HepG2 (cell line): Measurements from ENCODE around the gene MYH7. TPM values are rescaled to one million over a fixed set of nuclear protein-coding genes. Genes with fewer than 3 reads are reported as not detected.
A peak's percentile ranks its signal among the peaks of the same experiment; 100 is the strongest.

Experiments used
- ATF5 ChIP-seq: sonication (generic); formaldehyde crosslinking; IDR thresholded peaks from 2 replicates; pipeline ENCODE4 v1.4.0; 2020; ENCODE audit warnings: mild to moderate bottlenecking, low read depth, missing genetic modification reagents
- DNMT3B ChIP-seq: conservative IDR thresholded peaks from 2 replicates; pipeline ENCODE4 v1.6.1; 2016; ENCODE audit warnings: missing biosample characterization, control low read depth
- NR2F1 ChIP-seq, 2 experiments: fragments of 450-650 bp in 1 of 2; formaldehyde crosslinking in 1 of 2; IDR thresholded peaks; 2 replicates each; pipeline versions ENCODE4 v1.5.0 to v1.6.1; 2016 to 2020; ENCODE audit warnings: mild to moderate bottlenecking in 1 of 2, missing compliant biosample characterization in 1 of 2, missing genetic modification reagents in 1 of 2, moderate library complexity in 1 of 2
- PAX8 ChIP-seq: sonication (generic); formaldehyde crosslinking; IDR thresholded peaks from 2 replicates; pipeline ENCODE4 v1.8.0; 2022; ENCODE audit warnings: mild to moderate bottlenecking, missing genetic modification reagents, borderline replicate concordance
- RNF219 ChIP-seq: sonication (generic); formaldehyde crosslinking; IDR thresholded peaks from 2 replicates; pipeline ENCODE4 v1.5.0; 2020; ENCODE audit warnings: mild to moderate bottlenecking, missing genetic modification reagents
- SNRNP70 ChIP-seq: fragments of 200-400 bp; formaldehyde crosslinking; IDR thresholded peaks from 2 replicates; pipeline ENCODE4 v1.6.1; 2017; ENCODE audit warnings: mild to moderate bottlenecking, low read depth, low read length, moderate library complexity
- SP2 ChIP-seq: sonication (generic); formaldehyde crosslinking; IDR thresholded peaks from 2 replicates; pipeline ENCODE4 v1.5.1; 2020; ENCODE audit warnings: mild to moderate bottlenecking, missing genetic modification reagents
- SPEN ChIP-seq: sonication (generic); formaldehyde crosslinking; IDR thresholded peaks from 2 replicates; pipeline ENCODE4 v1.5.1; 2020; ENCODE audit warnings: low read depth, mild to moderate bottlenecking, missing genetic modification reagents
- ZFP36L1 ChIP-seq: sonication (generic); formaldehyde crosslinking; IDR thresholded peaks from 2 replicates; pipeline ENCODE4 v1.8.0; 2022; ENCODE audit warnings: mild to moderate bottlenecking, missing genetic modification reagents, moderate library complexity
- ZNF34 ChIP-seq: sonication (generic); formaldehyde crosslinking; IDR thresholded peaks from 2 replicates; pipeline ENCODE4 v1.4.0; 2020; ENCODE audit warnings: mild to moderate bottlenecking, missing genetic modification reagents, borderline replicate concordance
- ZNF564 ChIP-seq: sonication (generic); formaldehyde crosslinking; IDR thresholded peaks from 2 replicates; pipeline ENCODE4 v1.8.1; 2023; ENCODE audit warnings: mild to moderate bottlenecking, missing genetic modification reagents
- ZNF674 ChIP-seq: sonication (generic); formaldehyde crosslinking; IDR thresholded peaks from 2 replicates; pipeline ENCODE4 v1.5.0; 2020; ENCODE audit warnings: low read depth, mild to moderate bottlenecking, missing genetic modification reagents
- ZNF678 ChIP-seq: sonication (generic); formaldehyde crosslinking; IDR thresholded peaks from 2 replicates; pipeline ENCODE4 v1.4.0; 2020; ENCODE audit warnings: mild to moderate bottlenecking, missing genetic modification reagents
- polyA plus RNA-seq, 8 experiments: library from polyadenylated mRNA; depleted of rRNA in 3 of 8; stranded (reverse) in 7 of 8; unstranded in 1 of 8; fragments of >200 nt; fragmentation: Illumina TruSeq in 4 of 8; extraction: Trizol in 4 of 8; gene quantifications; 2 replicates each; pipeline versions ENCODE4 v1.2.1 to v1.2.3, GENCODE V29; 2011 to 2016; ENCODE audit warnings: low read depth in 4 of 8, missing spikeins in 1 of 8, mixed read lengths in 1 of 8; ENCODE audit not compliant: insufficient read depth in 1 of 8
- total RNA-seq, 5 experiments: library from RNA; depleted of rRNA; stranded (reverse); fragments of >200 nt; fragmentation: Illumina TruSeq; extraction: Trizol; gene quantifications; 2 replicates each; pipeline ENCODE4 v1.2.3, GENCODE V29; 2016; ENCODE audit warnings: low read depth in 1 of 5
- TF ChIP-seq, protein P1 (sequence below): sonication (generic); formaldehyde crosslinking; IDR thresholded peaks from 2 replicates; pipeline ENCODE4 v1.5.0; 2020; ENCODE audit warnings: mild to moderate bottlenecking, missing genetic modification reagents, borderline replicate concordance
- TF ChIP-seq, protein P2 (sequence below), 2 experiments: sonication (generic) in 1 of 2; formaldehyde crosslinking in 1 of 2; IDR thresholded peaks; 2 replicates each; pipeline versions ENCODE4 v1.4.0 to v1.6.1; 2018 to 2020; ENCODE audit warnings: missing genetic modification reagents in 2 of 2, borderline replicate concordance in 1 of 2, low read depth in 1 of 2, mild to moderate bottlenecking in 1 of 2, missing biosample characterization in 1 of 2

Gene MYH7
- total and polyA plus RNA-seq, 2 of the 13 experiments (the other 11 are each of a cell fraction or from before 2014, with no cell fraction given): 0.04 TPM; not detected in 1

GRCh38 chr14:23469906-23470403, 34.5 kb upstream of the MYH7 start (continued):
- TF ChIP-seq, protein P1, sequence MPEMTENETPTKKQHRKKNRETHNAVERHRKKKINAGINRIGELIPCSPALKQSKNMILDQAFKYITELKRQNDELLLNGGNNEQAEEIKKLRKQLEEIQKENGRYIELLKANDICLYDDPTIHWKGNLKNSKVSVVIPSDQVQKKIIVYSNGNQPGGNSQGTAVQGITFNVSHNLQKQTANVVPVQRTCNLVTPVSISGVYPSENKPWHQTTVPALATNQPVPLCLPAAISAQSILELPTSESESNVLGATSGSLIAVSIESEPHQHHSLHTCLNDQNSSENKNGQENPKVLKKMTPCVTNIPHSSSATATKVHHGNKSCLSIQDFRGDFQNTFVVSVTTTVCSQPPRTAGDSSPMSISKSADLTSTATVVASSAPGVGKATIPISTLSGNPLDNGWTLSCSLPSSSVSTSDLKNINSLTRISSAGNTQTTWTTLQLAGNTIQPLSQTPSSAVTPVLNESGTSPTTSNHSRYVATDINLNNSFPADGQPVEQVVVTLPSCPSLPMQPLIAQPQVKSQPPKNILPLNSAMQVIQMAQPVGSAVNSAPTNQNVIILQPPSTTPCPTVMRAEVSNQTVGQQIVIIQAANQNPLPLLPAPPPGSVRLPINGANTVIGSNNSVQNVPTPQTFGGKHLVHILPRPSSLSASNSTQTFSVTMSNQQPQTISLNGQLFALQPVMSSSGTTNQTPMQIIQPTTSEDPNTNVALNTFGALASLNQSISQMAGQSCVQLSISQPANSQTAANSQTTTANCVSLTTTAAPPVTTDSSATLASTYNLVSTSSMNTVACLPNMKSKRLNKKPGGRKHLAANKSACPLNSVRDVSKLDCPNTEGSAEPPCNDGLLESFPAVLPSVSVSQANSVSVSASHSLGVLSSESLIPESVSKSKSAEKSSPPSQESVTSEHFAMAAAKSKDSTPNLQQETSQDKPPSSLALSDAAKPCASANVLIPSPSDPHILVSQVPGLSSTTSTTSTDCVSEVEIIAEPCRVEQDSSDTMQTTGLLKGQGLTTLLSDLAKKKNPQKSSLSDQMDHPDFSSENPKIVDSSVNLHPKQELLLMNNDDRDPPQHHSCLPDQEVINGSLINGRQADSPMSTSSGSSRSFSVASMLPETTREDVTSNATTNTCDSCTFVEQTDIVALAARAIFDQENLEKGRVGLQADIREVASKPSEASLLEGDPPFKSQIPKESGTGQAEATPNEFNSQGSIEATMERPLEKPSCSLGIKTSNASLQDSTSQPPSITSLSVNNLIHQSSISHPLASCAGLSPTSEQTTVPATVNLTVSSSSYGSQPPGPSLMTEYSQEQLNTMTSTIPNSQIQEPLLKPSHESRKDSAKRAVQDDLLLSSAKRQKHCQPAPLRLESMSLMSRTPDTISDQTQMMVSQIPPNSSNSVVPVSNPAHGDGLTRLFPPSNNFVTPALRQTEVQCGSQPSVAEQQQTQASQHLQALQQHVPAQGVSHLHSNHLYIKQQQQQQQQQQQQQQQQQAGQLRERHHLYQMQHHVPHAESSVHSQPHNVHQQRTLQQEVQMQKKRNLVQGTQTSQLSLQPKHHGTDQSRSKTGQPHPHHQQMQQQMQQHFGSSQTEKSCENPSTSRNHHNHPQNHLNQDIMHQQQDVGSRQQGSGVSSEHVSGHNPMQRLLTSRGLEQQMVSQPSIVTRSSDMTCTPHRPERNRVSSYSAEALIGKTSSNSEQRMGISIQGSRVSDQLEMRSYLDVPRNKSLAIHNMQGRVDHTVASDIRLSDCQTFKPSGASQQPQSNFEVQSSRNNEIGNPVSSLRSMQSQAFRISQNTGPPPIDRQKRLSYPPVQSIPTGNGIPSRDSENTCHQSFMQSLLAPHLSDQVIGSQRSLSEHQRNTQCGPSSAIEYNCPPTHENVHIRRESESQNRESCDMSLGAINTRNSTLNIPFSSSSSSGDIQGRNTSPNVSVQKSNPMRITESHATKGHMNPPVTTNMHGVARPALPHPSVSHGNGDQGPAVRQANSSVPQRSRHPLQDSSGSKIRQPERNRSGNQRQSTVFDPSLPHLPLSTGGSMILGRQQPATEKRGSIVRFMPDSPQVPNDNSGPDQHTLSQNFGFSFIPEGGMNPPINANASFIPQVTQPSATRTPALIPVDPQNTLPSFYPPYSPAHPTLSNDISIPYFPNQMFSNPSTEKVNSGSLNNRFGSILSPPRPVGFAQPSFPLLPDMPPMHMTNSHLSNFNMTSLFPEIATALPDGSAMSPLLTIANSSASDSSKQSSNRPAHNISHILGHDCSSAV (CRISPR knock-in tag): peak; percentile 46; the same call in 1 of the 2 replicates
- TF ChIP-seq ATF5 (peak; percentile 34; the same call in 1 of the 2 replicates), ZNF674 (CRISPR knock-in tag) (0 out of 2 replicates have a peak, but pooled peaks have one; percentile 78), RNF219 (CRISPR knock-in tag) (peak; percentile 78; the same call in 1 of the 2 replicates), SP2 (CRISPR knock-in tag) (no peak), ZNF34 (CRISPR knock-in tag) (peak; percentile 88; the same call in 1 of the 2 replicates), ZNF564 (CRISPR knock-in tag) (peak; percentile 50; the same call in 1 of the 2 replicates), SNRNP70 (no peak), NR2F1 (CRISPR knock-in tag; IDR thresholded peaks at IDR 0.05) (0 out of 4 replicates have a peak, but pooled peaks of 1 of the 2 experiments have one; percentile 20), ZNF678 (CRISPR knock-in tag) (0 out of 2 replicates have a peak, but pooled peaks have one; percentile 62), ZFP36L1 (CRISPR knock-in tag) (no peak), SPEN (0 out of 2 replicates have a peak, but pooled peaks have one; percentile 20), PAX8 (CRISPR knock-in tag) (peak; percentile 95), DNMT3B (CRISPR knock-in tag) (0 out of 2 replicates have a peak, but pooled peaks have one; percentile 68)
- TF ChIP-seq, protein P2, sequence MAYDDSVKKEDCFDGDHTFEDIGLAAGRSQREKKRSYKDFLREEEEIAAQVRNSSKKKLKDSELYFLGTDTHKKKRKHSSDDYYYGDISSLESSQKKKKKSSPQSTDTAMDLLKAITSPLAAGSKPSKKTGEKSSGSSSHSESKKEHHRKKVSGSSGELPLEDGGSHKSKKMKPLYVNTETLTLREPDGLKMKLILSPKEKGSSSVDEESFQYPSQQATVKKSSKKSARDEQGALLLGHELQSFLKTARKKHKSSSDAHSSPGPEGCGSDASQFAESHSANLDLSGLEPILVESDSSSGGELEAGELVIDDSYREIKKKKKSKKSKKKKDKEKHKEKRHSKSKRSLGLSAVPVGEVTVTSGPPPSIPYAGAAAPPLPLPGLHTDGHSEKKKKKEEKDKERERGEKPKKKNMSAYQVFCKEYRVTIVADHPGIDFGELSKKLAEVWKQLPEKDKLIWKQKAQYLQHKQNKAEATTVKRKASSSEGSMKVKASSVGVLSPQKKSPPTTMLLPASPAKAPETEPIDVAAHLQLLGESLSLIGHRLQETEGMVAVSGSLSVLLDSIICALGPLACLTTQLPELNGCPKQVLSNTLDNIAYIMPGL (CRISPR knock-in tag; IDR thresholded peaks at IDR 0.05; ENCODE audit: borderline replicate concordance in 1 of 2, low read depth in 1 of 2): peak in 1 of 2 experiments; percentile 2; a peak in 1 of 4 replicates
